ENCODE measurements around the gene RECQL5.

RECQL5 gene

DNA sequence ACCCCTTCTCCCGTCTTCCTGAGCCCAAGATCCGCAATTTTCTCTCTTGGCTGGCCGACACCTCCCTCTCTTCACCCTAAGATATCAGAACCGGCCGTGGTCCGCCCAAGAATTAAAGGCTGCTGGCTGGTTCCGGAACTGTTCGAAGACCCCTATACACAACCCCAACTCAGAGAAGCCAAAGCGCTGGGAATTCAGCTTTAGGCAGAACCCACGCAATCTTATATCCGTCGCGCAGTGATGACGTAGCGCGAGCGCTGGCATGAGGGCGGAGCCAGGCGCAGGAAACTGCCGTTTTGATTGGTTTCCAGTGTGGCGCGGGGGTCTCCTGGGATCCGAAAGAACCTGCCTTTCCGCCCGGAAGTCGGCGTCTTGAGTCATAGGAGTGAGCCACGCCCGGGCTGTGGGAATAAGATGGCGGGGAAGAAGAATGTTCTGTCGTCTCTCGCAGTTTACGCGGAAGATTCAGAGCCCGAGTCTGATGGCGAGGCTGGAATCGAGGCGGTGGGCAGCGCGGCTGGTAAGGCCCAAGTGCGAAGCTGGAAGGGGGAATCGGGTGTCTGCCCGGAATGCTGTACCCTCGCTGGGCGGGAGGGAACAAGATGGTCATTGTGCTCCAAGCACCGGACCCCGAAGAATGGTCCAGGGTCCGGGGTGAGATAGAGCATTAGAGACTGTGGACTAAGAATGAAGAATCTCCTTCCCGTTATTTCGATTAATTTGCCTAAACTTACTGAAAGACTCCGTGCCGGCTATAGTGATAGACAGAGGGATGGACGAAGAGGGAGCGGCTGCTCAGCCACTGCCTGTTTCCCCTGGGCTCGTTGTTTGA lies at the start of gene RECQL5, which contains the start of gene SAP30BP:
RECQL5 (minus strand) TSS at position 196 of the 832 bp plus-strand sequence. CDS start 597 bp downstream, outside the sequence.
SAP30BP (plus strand) TSS at position 380 of the 832 bp plus-strand sequence; CDS start at position 415, 35 bp downstream.
- peak; percentile 99 for DNase-seq

DNA sequence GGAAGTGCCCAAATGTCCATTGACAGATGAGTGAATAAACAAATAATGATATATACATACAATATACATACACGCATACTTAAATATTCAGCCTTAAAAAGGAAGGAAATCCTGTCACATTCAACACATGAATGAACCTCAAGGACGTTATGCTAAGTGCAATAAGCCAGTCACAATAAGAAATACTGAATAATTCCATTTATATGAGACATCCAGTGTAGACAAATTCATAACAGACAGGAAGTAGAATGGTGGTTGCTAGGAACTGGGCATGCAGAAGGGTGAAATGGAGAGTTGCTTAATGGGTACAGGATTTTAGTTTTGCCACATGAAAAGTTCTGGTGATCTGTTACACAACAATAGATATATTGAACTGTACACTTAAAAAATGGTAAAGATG lies 45.5 kb upstream of the RECQL5 start:
- no peak for DNase-seq

DNA sequence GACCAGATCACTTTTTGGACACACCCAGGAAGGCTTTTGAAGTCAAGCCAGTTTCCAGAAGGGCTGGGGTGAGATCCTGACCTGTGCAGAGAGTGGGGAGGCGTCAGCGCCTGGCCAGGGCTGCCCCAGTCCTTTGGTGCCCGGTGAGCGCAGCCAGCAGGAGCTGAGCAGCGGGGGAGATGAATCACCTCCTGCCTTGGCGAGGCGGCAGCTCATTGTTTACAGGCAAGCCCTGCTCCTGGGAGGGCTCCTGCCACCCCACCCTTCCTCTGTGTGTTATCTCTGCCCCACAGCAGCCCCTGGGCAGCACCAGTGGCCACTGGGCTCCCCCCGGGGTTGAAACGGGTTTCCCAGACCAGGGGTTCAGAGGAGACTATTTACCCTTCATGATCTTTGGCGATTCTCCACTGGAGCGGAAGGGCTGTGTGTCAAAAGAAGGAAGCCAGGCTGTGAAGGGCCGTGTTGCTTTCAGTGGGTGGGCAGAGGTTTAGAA lies 40.2 kb upstream of the RECQL5 start:
- DNase-seq = no peak

DNA sequence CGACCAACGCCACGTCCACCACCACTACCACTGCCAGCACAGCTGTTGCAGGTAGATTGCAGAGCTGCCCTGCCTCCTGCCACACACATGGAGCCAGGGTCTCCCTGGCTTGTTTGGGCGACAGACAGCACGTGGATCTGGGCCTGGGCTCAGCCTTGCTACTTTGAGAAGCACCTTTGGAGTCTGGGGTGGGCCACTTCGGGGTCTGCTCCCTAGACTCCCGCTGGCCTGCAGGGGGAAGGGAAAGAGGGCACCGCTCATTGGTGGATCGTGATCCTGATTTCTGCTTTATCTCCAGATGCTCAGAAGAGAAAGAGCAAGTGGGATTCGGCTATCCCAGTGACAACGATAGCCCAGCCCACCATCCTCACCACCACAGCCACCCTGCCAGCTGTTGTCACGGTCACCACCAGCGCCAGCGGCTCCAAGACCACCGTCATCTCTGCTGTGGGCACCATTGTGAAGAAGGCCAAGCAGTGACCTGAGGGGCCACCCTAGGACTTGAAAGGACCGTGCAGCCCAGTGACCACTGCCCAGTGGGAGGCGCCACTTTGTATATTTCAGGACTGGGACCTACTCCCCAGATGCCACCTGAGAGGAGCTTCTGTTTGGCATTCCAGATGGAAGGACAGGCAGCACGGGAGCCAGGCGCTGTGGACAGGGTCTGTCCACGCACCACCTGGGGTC lies 39.2 kb upstream of the RECQL5 start:
- DNase-seq = no peak

DNA sequence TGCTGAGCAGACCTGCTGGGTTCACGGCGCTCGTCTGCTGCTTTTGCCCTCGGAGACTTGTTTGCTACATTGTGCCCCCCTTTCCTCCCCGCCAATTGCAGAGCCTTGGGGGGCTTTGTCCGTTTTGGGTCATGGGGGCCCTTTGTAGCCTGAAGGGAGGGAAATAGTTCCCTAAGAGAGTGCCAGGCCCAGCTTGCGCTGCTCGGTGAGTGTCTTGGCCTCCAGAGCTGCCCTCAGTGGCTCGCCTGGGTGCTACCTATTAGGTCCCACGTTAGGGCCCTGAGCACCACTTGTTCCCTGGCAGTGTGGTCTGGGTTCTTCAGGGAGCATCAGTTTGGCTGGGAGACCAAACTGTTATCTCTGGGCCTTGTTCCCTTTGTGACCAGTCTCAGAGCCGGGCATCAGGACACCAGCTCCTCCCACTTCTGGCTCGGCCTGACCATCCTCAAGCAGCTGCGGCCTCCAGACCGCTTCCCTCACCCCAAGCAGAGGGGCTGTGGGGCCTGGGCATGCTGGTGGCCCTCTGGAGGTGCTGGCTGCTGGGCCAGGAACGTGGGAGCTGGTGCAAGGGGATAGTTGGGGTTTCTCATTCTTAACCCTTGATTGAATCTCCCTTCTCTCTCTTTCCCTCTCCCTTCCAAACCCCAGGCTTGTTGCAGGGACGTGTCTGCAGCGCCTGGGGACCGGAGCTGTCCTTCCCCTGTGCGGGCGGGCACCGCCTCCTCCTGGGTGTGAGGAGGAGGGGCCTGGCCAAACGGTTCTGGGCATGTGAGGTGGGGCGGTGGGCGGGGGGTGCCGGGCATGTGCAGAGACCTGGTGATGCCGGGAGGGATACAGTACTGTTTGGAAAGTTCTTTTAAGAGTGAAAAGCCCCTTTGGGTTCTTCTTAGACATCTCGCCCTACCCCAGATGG lies 38.3 kb upstream of the RECQL5 start:
- no peak for DNase-seq

DNA sequence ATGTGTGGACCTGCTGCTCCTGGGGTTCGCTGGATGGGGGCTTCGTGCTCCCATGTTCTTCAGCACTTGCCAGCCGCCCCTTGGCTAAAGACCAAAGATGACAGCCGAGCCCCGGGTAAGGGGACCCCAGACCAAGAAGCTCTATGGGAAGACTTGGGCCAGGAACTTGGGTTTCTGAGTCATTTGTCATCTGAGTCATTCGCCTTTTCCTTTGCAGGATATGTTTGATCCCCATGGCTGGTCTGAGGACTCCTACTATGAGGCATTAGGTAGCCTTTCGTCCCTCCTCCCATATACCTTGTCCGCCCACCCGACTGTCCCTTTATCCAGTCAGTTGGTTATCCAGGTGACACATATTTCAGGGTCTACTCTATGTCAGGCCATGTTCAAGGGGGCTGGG lies 36.6 kb upstream of the RECQL5 start:
- DNase-seq = no peak

DNA sequence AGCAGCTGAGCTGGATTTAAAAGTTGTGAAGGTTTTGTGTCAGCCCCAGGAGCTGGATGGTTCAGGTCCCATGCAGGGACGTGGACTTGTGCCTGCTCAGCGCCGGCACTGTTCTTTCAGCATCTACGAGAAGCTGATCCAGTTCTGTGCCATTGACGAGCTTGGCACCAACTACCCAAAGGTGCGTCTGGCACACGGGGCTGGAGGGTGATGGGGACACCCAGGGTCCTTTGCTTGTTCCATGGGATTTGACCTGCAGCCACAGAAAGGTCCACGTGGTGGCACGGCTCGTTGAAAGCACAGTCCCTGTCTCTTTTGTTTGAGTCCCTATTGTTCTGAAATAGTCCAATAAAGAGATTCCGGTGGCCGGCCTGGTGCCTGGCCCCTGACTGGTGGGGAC lies 36.2 kb upstream of the RECQL5 start:
- no peak for DNase-seq

DNA sequence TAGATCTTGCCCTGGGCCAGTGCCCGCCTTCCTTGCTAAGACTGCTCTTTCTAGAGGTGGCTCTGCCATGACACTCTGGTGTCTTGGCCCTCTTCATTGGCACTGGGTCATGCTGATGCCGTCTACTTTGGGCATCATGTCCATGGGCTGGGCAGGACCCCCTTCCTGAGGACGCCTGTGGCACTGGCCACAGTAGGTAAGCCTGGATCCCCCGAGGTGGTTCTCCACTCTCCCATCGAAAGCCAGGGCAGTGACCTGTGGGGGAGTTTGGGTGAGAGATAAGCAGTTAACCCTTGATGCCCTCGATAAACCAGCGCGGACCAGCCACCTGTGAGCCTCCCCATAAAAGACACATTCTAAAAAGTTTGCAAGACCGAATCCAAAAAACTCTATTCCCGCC lies 34.3 kb upstream of the RECQL5 start:
- DNase-seq = no peak

DNA sequence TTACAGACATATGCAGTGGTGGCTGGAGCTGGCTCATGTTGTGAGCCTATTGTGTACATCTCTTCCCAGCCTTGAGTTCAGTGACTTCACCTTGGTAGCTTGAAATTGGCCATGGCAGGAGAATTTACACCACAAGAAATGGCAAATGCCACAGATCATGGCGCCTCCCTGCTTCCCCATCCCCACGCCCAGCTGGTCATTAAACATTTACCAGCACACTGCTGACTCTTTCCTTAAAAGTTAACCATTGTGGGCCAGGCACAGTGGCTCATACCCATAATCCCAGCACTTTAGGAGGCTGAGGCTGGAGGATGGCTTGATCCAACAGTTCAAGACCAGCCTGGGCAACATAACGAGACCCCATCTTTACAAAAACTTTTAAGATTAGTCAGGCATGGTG lies 31.7 kb upstream of the RECQL5 start:
- no peak for DNase-seq

DNA sequence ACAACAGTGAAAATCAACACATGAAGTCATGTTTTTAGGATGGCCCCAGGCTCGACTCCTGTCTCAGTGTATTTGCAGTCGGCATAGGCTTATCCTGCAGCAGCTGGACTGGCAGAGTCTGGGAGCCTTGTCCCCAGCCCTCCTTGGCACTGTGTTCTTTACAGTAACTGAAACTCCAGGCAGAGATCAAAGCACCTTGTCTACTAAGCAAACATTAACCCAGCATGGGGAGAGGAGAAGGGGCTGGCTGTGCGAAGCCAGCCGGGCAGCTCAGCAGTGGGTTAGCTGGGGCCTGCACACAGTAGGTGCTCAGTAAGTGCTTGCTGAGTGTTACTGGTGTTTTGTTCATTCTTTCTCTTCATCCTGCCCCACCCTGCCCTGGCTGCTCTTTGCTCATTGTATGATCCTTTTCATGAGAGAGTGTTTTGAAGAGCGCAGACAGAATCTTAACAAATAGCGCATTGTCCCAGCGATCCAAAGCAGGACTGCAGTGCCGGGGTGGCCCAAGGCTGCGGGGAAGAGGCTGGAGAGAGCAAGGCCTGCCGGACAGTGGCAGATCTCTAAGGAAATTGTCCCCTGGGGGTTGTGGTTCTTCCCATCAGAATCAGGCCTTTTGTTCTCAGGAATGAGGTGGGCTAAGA lies 30.8 kb upstream of the RECQL5 start:
- no peak for DNase-seq

DNA sequence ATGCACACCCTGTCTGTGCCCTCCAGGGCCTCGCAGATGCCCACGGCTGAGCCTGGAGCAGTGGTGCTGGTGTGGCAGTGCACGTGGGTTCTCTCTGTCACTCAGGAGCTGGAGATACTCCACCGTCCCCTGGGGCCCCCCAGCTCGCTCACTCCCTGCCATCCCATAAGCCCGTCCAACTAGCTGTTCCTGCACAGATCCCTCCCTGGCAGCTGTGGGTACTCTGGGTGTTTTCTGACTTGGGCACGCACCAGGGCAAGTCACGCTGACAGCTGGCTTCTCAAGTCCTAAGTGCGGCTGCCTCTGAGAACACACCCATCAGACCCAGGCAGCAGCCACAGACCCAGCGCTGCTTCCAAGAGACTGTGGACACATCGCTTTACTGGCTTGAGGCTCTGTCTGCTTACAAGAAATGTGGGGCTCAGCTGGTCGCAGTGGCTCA lies 28.9 kb upstream of the RECQL5 start:
- no peak for DNase-seq

DNA sequence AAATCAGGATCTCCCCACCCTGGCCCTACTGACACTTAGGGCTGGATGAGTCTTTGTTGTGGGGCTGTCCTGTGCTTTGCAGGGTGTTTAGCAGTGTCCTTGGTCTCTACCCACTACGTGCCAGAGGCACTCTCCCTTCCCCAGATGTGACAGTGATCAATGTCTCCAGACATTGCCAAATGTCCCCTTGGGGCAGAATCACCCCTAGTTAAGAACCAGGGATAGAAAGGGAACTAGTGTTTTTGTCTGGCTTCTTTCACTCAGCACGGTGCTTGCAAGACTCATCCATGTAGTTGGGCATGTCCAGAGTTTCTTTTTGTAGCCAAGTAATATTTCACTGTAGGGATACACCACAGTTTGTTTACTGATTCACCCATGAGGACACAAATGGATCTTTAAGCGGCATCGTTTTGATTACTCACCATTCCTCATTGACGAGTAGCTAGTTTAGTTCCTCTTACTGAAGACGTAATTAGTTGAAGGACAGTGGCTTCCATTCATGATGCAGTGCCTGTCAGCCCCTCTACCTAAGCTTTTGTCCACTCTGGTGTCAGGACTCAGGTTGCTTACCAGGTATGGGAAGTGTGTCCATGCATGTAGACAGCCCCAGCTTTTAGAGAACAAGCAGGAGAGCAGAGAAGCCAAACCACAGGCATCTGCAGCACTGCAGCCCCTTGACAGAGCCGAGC lies 28.3 kb upstream of the RECQL5 start:
- no peak for DNase-seq

DNA sequence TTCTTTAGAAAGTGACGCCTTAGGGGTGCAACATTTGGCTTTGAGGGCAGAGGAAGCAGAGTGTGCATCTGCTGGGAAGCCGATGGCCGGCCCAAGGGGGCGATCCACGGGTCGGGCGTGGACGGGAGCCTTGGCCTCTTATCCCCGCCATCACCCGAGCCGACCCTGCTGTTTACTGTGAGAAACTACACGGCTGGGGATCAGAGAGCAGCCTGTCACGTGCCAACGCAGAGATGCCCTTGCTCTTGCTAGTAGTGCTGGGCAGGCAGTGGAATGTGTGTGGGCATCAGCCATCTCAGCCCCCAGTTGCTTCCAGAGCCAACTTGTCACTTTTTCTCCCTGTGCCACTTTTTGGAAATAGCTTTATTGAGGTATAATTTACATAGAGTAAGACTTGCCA lies 27.6 kb upstream of the RECQL5 start:
- no peak for DNase-seq

DNA sequence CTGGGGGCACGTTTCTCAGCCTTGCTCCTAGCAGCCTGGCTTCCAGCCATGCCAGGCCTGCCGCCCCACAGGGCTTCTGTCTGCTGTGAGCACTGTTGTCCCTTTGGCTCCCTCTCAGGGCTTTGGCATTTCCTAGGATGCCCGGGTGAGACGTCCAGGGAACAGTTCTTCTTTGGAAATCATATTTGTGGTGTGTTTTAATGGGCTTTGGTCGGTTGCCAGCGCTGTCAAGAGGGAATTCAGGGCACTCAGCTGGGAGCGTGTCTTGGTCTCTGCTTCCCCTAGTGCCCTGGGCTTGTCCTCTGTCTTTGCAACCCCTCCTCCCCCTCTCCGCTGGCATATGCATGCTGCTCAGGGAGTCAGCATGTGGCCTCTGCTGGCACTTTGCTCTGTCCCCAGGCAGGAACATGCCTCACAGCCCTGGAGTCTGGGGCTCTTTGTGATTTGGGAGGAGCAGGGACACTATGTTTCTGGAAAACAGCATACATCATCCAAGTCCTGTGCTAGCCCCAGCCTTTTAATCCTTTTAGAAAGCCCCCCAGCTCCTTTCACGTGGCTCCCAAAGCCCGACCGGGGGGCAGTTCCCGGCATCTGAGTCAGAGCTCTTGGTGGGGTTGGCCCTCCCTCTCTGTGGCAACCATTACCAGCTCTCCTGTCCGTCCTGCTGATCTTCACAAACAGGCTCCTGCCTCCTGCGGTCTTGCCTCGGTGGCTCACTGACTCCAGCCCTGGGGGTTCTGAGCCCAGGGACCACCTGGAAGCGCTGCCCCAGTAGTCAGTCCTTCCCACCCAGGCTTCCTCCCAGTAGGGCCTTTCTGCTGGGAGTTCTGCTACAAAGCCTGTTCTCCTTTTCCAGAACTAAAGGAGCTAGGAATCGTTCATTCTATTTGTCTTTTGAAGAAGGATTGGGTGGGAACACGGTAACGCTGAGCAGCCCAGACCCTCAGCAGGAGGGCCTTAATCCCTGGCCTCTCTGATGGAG lies 26.8 kb upstream of the RECQL5 start:
- no peak for DNase-seq

DNA sequence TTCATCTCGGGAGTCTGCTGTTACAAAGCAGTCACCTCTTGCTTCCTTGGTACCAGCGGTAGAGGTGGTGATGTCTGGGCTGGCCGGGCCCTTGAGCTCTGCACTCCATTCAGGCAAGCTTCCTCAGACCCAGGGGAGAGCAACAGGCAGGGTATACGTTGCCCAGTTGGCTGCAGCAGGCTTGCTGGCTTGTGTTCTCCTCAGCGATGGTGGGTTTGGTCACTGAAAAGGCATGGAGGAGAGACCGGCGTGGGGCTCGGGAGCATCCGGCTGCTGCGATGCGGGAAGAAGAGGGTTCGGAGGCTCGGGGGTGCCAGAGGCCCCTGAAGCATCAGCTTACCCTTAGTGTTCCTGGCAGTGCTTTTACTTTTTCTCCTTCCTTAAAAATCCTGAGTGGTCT lies 26.0 kb upstream of the RECQL5 start:
- DNase-seq = no peak

DNA sequence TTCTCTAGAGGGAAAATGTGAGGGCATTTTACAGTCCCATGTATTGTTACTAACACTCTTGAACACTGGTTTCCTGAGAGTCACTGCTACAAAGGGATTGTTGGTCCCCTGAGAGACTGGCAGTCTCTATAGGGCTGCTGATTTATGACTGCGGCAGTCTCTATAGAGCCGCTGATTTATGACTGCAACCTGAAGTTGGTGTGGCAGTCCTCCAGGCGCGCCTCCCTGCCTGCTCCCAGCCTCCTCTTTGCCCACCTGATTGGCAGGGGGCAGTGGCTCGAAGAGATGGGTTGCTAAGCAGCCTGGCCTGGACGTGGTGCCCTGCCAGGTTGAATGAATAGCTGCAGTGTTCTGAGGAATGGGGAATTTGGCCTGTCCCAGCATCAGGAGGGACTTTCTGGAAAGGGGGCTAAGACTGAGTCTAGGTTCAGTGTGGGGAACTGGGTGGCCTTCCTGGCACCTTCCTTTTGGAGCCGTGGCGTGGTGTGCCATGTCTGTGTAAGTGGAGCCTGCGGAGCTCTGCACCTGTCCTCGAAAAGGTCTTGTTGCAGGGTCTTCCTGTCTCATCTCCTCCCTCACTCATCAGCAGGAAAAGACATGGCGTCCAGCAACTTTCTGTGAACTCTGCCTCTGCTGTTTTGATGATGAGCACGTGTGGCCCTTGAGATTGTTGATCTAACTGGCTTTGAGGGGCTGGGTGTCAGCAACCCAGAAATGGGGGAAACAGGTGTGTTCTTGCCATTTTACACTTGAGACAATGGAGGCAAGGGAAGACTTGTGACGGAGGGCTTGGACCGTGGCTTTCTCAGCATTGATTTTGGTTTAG lies 25.1 kb upstream of the RECQL5 start:
- no peak for DNase-seq

DNA sequence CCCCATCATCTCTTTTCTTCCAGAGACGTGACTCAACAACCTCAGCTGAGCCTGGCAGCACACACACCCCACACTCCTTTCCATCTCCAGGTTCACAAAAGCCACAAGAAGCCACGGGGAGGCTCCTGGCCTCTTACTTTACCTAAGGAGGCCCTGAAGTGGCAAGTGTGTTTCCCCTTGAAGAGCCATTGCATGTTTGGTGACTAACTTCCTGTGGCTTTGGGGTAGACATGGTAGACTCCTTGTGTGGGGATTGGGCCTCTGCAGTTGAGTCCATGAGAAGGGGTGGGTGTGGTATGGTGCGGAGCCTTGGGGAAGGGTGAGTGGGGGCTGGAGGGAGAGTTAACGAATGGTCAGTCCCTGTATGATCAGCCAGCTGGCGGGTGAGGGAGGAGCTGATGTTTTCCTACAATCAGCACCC lies 24.4 kb upstream of the RECQL5 start:
- no peak for DNase-seq

DNA sequence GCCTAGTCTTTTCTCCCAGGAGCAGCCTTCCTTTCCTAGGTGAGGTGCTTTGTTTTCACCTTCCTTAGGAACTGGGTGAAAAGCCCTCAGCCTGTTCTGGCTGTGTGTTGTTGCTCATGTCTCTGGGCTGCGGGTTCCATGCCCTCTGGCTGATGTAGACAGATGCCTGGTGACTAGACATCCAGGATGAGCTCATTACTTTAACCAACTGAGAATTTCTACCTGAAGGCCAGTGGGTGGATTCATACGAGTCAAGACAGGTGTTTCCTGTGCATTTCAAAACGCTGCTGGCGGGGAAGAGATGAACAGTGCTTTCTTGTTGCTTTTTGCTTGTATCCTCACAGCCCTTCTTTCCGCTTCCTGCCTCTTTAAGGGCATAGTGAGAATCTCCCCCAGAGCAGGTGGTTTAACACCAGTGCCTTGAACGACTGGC lies 22.5 kb upstream of the RECQL5 start:
- DNase-seq = peak; percentile 47

DNA sequence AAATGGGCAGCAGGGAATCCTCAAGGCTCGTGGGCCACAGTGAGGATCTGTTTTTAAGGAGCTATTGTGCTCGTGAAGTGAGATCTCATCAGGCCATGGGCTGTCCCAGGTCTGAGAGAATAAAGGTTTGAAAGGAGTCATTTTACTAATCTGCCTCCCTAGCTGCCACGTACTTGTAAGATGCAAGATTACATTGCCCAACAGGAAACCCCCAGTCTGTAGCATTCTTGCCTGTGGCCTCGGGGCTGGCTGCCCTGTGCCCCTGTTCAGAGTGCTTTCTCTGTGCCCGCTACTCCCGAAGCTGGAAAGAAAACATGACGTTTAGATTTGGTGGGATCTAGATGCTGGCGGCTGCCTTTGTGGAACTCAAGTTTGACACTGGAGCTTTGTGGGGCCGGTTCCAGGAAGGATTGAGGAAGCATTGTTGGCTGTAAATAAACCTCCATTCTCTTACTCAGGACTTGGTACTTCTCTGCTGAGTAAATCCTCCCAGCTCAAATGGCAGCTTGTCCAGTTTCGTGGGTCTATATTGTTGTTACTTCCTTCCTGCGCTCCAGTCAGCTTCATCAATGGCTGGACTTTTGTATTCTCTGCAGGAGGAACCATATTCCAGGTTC lies 21.4 kb upstream of the RECQL5 start:
- no peak for DNase-seq
